Right atrium auricular region (tissue), 2 donors: ENCODE results near the gene MTR. TPM values are rescaled to one million over a fixed set of nuclear protein-coding genes. Genes with fewer than 3 reads are reported as not detected.

Experiments
- DNase-seq: peaks from one replicate; pipeline ENCODE4 v3.0.0-alpha.2; 2019; ENCODE audit warnings: low spot score
- H3K27ac ChIP-seq, 2 donors: fragments of 200-600 bp; sonication (generic); 1 replicate in 1 of 2; 2 replicates in 1 of 2; pipeline ENCODE4 v1.5.1; 2016 to 2019
- H3K27me3 ChIP-seq, 2 donors: fragments of 200-600 bp; sonication (generic); one replicate each; pipeline versions ENCODE4 v1.5.1 to v1.6.0; 2017 to 2019
- H3K36me3 ChIP-seq: fragments of 200-600 bp; sonication (generic); one replicate; pipeline ENCODE4 v1.5.1; 2016
- H3K4me1 ChIP-seq, 2 donors: fragments of 200-600 bp; sonication (generic); one replicate each; pipeline versions ENCODE4 v1.5.1 to v1.6.0; 2017 to 2019
- H3K4me3 ChIP-seq, 2 donors: fragments of 200-600 bp; sonication (generic); 1 replicate in 1 of 2; 2 replicates in 1 of 2; pipeline ENCODE4 v1.5.1; 2017 to 2019; ENCODE audit warnings: mild to moderate bottlenecking in 1 of 2, moderate library complexity in 1 of 2
- H3K9me3 ChIP-seq, 2 donors: fragments of 200-600 bp; sonication (generic); one replicate each; pipeline ENCODE4 v1.5.1; 2019
- CTCF ChIP-seq, 2 donors: fragments of 200-600 bp; sonication (generic); IDR thresholded peaks; one replicate each; pipeline ENCODE4 v1.5.1; 2019; ENCODE audit warnings: antibody characterized with exemption in 2 of 2
- total RNA-seq, 2 donors: library from RNA; depleted of rRNA; stranded (reverse); fragments of >200 nt; gene quantifications; one replicate each; pipeline ENCODE4 v1.1.0, GENCODE V29; 2016

Gene MTR
- total RNA-seq, 2 donors from 2014 or later, result 21.8 to 30.4 TPM

- Histone ChIP-seq H3K27me3 (no peaks in the 10 kb centered on the region), H3K27ac (peak overlapping the region in 1 of 2 donors; percentile 85), H3K4me1 (peaks cover 0 to 37% of the 10 kb centered on the region in 2 donors), H3K9me3 (no peaks in the 10 kb centered on the region), H3K36me3 (peaks cover 34% of the 10 kb centered on the region), H3K4me3 (no peak overlapping the region)
- TF ChIP-seq CTCF (IDR thresholded peaks at IDR 0.05), result no peak
- DNase-seq, result no peak
Observed at GRCh38 chr1:236887081-236887480, 92.0 kb downstream of the MTR start.

- Histone ChIP-seq H3K4me3 (no peak overlapping the region), H3K27ac (peak overlapping the region; percentile 70 to 85), H3K27me3 (no peaks in the 10 kb centered on the region), H3K9me3 (no peaks in the 10 kb centered on the region), H3K36me3 (peaks cover 45% of the 10 kb centered on the region), H3K4me1 (peaks cover 0 to 38% of the 10 kb centered on the region in 2 donors)
- TF ChIP-seq CTCF (IDR thresholded peaks at IDR 0.05), result peak in 1 of 2 donors; percentile 35
- DNase-seq, result no peak
Observed at GRCh38 chr1:236888126-236888525, 93.0 kb downstream of the MTR start.

DNA sequence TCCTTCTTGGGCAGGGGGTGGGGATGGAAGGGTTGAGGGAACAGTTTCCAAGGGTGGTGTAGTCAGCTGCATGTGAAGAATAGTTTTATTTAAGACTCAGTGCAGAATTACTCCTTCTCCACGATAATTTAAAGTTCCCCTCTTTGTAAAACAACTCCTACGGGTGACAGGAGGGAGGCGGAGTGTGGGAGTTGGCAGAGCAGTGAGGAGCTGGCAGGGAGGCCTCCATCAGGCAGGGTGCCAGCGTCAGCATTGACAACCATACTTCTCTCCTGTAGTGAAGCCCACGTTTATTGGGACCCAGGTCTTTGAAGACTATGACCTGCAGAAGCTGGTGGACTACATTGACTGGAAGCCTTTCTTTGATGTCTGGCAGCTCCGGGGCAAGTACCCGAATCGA is 93.8 kb downstream of the MTR start:
- no peak for DNase-seq
- peaks cover 51% of the 10 kb centered on the region for H3K36me3 ChIP-seq
- H3K4me3 ChIP-seq, result no peak overlapping the region
- H3K27ac ChIP-seq, result peak overlapping the region; percentile 70 to 85
- no peaks in the 10 kb centered on the region for H3K9me3 ChIP-seq
- H3K27me3 ChIP-seq, result no peaks in the 10 kb centered on the region
- no peak for TF ChIP-seq CTCF (IDR thresholded peaks at IDR 0.05)
- peaks cover 0 to 42% of the 10 kb centered on the region in 2 donors for H3K4me1 ChIP-seq

DNA sequence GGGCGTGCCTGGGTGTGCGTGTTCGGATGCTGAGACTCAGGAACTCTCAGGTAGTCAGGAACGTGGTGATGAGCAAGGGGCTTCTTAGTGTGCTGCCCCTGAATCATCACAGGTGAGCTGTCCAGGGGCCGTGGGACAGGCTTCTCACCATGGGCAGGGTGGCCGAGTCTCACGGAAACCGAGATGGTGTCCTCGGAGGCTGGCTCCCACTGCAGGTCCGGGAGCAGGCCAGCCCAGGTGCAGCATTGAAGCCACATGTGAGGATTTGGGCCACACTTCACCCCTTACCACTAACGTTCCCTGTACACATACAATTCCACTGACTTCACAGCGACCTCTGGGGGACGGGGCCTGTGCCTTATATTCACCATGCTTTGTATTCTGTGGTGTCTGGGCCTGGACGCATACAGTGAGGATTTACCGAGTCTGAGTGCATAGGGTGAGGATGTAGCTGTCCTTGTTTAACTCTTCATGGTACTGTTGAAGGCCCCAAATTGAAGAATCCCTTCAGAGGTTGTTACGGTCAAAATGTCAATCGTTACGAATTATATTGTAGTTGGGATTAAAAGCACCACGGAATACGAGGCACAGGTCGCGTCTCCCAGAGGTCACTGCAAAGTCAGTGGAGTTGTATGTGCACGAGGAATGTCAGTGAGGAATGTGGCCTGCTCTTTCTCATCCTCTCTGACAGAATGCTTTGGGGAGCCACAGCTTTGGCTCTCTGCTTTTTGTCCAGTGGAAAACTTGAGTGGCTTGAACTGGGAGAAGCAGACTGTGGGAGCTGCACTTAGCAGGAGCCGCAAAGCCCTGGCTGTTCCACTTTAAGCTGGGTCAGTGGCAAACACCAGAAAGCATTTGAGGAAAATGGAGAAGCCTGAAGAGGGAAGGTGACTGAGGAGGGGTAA is 95.3 kb downstream of the MTR start:
- peaks cover 64% of the 10 kb centered on the region for H3K36me3 ChIP-seq
- no peaks in the 10 kb centered on the region for H3K27me3 ChIP-seq
- TF ChIP-seq CTCF (IDR thresholded peaks at IDR 0.05), result peak in 1 of 2 donors; percentile 35
- no peak for DNase-seq
- H3K9me3 ChIP-seq, result no peaks in the 10 kb centered on the region
- peak overlapping the region; percentile 70 to 85 for H3K27ac ChIP-seq
- H3K4me1 ChIP-seq, result peaks cover 0 to 51% of the 10 kb centered on the region in 2 donors
- no peak overlapping the region for H3K4me3 ChIP-seq

- DNase-seq, result no peak
- H3K27me3 ChIP-seq, result no peaks in the 10 kb centered on the region
- H3K4me1 ChIP-seq, result peaks cover 0 to 44% of the 10 kb centered on the region in 2 donors
- no peaks in the 10 kb centered on the region for H3K9me3 ChIP-seq
- H3K27ac ChIP-seq, result peak overlapping the region in 1 of 2 donors; percentile 85
- no peak overlapping the region for H3K4me3 ChIP-seq
- no peak for TF ChIP-seq CTCF (IDR thresholded peaks at IDR 0.05)
- H3K36me3 ChIP-seq, result peaks cover 76% of the 10 kb centered on the region
Observed at GRCh38 chr1:236893626-236894545, 98.8 kb downstream of the MTR start.
